MM.1S (cell line): ENCODE data around the gene BACH2.

Experiments used
- CTCF ChIP-seq: fragments of 300-600 bp; sonication (generic); IDR thresholded peaks from 2 replicates; pipeline ENCODE4 v1.5.1; 2016; ENCODE audit warnings: antibody characterized with exemption, low read length, mixed read lengths
- EZH2 ChIP-seq: fragments of 300-600 bp; sonication (generic); optimal IDR thresholded peaks from 2 replicates; pipeline ENCODE3; 2017; ENCODE audit warnings: low read depth, mild to moderate bottlenecking, antibody characterized with exemption, low read length, mixed read lengths
- EZH2phosphoT487 ChIP-seq: fragments of 300-600 bp; sonication (generic); IDR thresholded peaks from 2 replicates; pipeline ENCODE4 v1.6.1; 2018; ENCODE audit warnings: antibody characterized with exemption, low read length

- TF ChIP-seq CTCF: no peak
- no peak for TF ChIP-seq EZH2phosphoT487
- TF ChIP-seq EZH2: no peak
Observed at GRCh38 chr6:90028995-90029635, 267.5 kb downstream of the BACH2 start.
